Measurements from ENCODE around the gene HSPG2. TPM values are rescaled to one million over a fixed set of nuclear protein-coding genes. Genes with fewer than 3 reads are reported as not detected.

HSPG2 gene
- total RNA-seq, 1 experiment from 2014 or later, result 106 TPM

GRCh38 chr1:21956720-21957552, 19.8 kb upstream of the HSPG2 start:
- peak; percentile 35 for DNase-seq (ENCODE audit: low read depth)

DNA sequence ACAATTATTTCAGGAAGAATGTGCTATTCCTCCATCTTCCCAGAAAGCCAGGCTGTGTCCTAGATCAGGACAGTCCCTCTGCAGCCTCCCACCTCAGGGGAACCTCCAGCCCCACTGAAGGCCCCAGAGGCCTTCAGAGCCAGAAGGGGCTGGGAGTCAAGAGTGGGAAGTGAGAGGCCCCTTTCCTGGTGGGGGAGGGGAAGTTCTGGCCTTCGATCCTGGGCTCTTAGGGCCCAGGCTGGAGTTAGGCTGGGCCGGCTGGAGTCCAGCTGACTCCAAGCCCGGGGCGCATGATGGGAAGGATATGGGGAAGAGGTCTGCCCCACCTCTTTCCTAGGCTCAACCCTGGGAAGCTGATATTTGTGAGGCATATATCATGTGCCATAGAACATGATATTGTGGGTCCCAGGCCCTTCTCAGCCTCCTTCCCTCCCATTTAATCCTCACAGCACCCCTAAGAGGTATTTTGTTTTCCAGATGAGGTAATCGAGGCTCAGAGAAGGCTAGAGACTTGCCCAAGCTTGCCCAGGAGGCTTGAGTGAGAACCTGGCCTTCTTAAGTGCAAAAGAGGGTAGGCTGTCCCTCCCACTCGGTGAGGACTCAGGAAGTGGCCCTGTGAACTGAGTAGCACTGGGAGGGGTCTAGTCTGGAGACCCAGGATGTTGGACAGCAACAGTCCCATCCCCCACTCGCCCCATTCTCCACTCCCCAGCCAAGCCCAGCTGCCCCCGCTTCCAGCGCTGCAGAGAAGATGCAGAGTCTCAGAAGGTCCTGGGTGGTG, 18.6 kb upstream of the HSPG2 start:
- DNase-seq (ENCODE audit: low read depth), result no peak

DNA sequence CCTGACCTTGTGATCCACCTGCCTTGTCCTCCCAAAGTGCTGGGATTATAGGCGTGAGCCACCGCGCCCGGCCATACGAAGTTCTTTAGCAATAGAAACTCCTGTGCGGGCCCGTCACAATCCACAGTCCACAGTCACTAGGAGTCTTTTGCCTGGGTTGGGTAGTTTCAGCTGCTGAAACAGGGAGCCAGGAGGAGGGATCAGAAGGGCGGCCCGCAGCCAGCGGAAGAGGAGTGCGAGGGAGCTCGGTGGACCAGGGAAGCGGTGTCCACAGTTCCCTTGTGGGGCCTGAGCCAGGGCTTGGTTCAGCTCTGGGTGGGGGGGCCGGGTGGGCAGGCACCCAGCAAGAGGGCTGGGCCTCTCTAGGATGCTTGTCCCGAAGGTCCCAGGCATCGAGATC, 17.9 kb upstream of the HSPG2 start:
- DNase-seq (ENCODE audit: low read depth), result no peak

DNA sequence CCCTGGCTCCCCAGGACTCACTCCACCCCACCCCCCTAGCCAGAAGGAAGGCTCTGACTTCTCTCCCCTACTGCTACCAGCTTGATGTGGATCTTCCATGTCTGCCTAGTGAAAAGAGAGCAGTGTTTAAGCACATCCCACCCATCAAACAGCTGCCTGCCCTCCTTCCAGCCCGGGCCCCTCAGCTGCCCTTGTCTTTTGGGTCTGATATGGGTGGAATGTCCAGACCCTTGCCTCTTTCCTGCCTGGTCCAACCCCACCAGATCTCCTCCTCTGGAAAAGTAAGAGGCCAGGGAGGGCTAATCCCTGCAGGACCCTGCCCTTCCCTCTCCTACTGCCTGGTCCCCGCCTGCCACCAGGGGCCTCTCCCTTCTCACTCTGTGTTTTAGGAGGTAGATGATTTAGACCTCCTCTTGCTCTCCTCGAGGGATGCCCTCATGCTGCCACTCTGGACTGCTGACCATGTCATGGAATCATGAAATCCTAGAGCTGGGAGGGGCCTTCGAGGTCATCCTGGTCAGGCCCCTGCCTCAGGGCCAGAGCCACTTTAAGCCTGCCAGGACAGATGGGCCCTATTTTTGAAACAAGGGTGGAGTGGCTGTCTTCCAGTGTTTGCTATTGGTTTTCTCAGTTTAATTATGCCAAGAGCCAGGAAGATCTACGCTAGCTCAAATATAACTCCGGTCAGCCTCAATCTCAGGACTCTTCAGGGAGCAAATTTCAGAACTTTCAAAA, 15.8 kb upstream of the HSPG2 start:
- no peak for DNase-seq (ENCODE audit: low read depth)

DNA sequence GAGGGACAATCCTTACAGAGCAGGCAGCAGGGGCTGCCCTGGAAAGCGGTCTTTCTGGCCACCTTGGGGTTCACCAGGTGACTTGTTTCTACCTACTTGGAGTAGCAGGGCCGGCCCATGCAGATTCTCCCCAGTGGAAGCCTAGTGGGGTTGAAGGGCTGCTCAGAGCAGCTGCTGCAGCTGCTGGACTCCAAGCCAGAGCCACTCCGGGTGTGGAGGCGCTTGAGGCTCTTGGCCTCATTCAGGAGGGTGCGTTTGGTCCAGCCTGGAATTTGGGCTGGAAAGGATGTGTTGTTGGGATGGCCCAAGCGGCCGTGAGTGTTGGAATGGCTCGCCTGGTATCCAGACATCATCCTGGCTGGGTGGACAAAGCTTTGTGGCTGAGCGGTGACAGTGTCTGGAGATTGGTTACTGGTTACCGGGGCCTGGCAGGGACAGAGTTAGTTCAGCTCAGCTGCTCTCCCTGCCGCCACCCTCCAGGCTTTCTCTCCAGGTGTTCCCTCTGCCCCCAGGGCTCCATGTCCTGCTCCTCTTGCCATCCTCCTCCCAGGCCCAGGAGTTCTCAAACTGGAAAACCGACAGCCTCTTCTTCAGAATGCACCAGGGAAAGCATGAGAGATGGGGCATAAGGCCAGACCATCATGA, 14.2 kb upstream of the HSPG2 start:
- no peak for DNase-seq (ENCODE audit: low read depth)

- no peak for DNase-seq (ENCODE audit: low read depth)
Observed at GRCh38 chr1:21950734-21951133, 13.6 kb upstream of the HSPG2 start.

- no peak for DNase-seq (ENCODE audit: low read depth)
Observed at GRCh38 chr1:21946836-21947587, 9.9 kb upstream of the HSPG2 start.

GRCh38 chr1:21944733-21945073, 7.6 kb upstream of the HSPG2 start:
- DNase-seq (ENCODE audit: low read depth), result no peak

DNA sequence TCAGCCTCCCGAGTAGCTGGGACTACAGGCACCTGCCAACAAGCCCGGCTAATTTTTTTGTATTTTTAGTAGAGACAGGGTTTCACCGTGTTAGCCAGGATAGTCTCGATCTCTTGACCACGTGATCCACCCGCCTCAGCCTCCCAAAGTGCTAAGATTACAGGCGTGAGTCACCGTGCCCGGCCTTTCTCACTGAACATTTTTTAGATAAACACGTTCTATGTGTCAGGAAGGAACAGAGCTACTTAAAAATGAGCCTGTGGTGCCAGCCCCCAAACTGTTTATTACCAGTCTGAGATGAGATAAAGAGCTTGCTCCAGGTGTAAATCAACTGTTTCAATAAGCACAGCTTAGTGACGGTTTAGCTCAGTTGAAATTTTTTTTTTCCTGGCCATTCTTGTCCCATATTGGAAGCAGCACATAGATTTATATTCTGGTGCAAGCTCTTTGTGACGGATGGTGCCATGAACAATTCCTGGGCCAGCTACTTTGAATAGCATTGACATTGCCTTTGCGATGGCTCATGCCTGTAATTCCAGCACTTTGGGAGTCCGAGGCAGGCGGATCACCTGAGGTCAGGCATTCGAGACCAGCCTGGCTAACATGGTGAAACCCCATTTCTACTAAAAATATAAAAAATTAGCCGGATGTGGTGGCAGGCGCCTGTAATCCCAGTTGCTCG, 6.0 kb upstream of the HSPG2 start:
- DNase-seq (ENCODE audit: low read depth), result peak; percentile 71

DNA sequence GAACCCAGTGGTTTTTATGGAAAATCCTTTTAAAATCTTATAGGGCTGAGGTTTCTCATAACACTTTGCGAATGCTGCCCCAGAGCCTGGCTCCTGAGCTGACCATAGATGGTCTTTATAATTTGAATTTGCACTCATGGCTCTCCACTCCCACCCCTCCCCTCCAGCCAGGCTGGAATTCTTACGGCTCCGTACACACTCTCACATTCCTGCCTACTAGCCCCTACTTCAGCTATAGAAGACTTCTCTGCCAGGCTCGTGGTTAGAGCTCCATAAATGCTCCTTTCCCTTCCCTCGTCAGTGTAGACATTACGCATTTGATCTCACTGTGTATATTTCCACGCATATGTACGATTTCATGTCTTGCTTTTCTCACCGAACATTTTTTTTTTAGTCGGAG, 5.4 kb upstream of the HSPG2 start:
- no peak for DNase-seq (ENCODE audit: low read depth)

DNA sequence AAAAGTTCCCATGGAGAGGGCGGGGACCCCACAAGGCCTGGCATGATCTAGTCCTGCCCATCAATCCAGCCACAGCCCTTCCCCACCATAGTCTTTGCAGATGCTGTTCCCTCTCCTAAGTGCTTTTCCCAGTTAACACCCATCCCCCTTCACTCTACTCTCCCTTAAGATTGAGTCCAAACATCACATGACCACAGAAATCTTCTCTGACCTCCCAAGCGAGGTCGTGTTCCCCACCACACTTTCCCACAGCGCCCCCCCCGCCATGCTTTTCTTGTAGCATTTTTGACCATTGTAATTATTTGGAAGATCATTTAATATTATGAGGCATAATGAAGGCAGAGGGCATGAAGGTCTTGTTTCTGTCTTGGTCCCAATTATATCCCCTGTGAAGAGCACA, 4.3 kb upstream of the HSPG2 start:
- DNase-seq (ENCODE audit: low read depth), result no peak

DNA sequence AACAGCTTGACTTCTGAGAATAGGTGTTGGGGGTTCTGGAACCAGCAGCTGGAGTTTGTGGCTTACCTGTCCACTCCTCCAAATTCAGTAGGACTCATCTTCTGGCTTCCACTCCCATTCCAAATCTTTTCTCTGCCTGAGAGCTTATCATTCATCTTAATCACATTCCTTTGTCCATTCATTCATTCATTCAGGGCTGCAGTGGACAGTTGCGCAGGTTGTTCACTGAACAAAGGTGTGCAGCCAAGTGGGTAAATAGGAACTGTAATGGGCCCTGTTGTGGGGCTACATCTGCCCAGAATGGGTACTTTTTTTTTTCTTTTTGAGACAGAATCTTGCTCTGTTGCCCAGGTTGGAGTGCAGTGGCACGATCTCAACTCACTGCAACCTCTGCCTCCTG, 3.4 kb upstream of the HSPG2 start:
- no peak for DNase-seq (ENCODE audit: low read depth)

- DNase-seq (ENCODE audit: low read depth), result peak; percentile 95
Observed at GRCh38 chr1:21939650-21940374, 2.7 kb upstream of the HSPG2 start.

GRCh38 chr1:21938732-21939538, 1.8 kb upstream of the HSPG2 start:
- no peak for DNase-seq (ENCODE audit: low read depth)

GRCh38 chr1:21937372-21938121, 437 bp upstream of the HSPG2 start:
- DNase-seq (ENCODE audit: low read depth), result peak; percentile 78

DNA sequence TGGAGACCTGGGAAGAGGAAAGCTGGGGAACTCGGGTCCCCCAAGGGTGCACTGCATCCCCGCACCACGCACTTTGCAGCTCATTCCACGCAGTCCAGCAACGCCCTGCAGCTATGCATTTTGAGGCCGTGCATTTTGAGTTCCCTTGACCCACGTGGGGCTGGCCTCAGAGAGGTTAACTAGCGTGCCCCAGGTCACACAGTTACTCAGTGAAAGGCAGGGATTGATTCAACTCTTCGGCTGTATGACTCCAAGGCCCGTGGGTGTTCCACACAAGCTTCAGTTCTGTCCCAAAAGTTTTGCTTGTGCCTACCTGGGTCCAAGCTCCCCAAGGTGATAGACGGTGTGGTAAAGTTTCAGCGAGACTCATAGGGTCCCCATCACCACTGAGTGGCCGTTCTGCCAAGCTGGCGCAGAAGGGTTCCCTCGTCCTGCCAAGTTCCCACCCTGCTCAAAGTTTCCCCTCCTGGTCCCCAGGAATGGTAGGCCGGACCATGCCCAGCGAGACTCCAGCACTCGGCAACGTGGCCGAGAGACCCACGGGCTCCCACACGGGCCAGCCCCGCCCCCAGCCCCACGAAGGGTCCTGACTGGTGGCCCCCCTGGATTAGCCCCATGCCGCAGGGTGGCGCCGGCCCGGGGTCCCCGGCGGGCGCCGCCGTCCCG, 611 bp downstream of the HSPG2 start:
- DNase-seq (ENCODE audit: low read depth), result no peak

DNA sequence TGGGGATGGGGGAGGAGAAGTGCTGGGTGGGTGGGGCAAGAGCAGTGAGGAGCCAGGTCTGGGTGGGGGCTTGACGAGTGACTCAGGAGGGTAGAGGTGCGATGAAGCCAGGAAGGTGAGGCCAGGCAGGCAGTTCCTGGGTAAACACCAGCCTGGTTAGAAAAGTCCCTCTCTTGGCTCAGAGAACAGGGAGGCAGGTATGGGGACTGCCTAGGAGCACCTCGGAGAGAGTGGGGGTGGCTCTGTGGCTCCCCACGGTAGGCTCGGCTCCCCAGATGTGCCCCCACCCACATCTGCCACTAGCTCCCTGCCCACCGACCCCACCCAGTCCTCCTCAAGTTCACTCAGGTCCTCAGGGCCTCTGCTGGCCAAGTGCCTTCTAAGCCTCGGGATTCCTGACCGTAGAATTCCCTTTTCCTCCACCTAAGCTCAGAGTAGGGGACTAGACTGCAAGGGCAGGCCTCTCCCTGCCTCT, 1.2 kb downstream of the HSPG2 start:
- DNase-seq (ENCODE audit: low read depth), result no peak
